Measurements from ENCODE around the gene PXN.

PXN gene

DNA sequence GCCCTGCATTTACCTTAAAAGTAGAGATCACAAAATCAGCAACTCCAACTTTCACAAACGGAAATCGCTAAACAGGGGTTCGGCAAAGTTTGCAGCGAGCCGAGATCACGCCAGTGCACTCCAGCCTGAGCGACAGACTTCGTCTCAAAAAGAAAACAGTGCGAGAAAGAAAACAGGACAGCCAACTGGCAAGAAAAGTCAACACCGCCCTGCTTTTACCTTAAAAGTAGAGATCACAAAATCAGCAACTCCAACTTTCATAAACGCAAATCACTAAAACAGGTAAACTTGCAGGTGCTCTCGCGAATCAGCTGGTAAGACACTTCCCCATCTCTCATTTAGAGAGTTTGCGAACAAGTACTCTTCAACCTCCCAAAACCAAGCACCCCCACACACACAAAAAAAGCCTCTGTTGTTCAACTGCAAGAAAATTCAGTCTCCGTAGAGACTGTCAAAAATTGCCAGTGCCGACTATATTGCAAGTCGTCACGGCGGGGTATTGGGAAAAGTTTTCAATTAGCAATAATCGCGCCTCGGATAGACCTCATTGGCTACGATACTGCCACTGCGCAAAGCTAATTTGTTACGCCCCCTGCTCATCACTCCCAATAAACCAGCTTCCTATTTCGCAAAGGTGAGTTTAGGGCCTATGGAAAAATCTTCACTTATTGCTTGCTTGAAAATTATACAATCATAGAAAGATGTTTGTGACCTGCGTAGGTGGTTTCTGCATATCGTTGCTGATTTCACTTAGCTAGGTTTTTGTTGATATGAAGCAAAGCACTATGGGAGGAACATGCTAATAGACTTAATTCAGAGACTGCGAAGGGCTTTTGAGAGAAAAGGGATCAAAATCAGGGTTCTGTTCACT is 27.4 kb upstream of the PXN start, which contains the start of gene RNU4-1 (continued):
- TF ChIP-seq, protein P1, sequence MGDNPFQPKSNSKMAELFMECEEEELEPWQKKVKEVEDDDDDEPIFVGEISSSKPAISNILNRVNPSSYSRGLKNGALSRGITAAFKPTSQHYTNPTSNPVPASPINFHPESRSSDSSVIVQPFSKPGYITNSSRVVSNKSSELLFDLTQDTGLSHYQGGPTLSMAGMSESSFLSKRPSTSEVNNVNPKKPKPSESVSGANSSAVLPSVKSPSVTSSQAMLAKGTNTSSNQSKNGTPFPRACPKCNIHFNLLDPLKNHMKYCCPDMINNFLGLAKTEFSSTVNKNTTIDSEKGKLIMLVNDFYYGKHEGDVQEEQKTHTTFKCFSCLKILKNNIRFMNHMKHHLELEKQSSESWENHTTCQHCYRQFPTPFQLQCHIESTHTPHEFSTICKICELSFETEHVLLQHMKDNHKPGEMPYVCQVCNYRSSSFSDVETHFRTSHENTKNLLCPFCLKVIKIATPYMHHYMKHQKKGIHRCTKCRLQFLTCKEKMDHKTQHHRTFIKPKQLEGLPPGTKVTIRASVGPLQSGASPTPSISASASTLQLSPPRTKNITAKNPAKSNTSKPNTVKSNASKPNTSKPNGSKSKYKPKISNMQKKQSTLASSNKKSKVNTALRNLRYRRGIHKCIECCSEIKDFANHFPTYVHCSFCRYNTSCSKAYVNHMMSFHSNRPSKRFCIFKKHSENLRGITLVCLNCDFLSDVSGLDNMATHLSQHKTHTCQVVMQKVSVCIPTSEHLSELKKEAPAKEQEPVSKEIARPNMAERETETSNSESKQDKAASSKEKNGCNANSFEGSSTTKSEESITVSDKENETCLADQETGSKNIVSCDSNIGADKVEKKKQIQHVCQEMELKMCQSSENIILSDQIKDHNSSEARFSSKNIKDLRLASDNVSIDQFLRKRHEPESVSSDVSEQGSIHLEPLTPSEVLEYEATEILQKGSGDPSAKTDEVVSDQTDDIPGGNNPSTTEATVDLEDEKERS (tag by site-specific recombination; IDR thresholded peaks at IDR 0.05) = no peak
- TF ChIP-seq ZNF501 (tag by site-specific recombination; IDR thresholded peaks at IDR 0.05) = no peak; the same call in 1 of the 2 replicates
- TF ChIP-seq ZNF777 (tag by site-specific recombination; IDR thresholded peaks at IDR 0.05; ENCODE audit: borderline replicate concordance) = no peak
- no peak for TF ChIP-seq ZNF214 (tag by site-specific recombination; IDR thresholded peaks at IDR 0.05; ENCODE audit: borderline replicate concordance)
- no peak for TF ChIP-seq ZNF132 (tag by site-specific recombination; IDR thresholded peaks at IDR 0.05; ENCODE audit: borderline replicate concordance)
- no peak for TF ChIP-seq ZNF248 (tag by site-specific recombination; IDR thresholded peaks at IDR 0.05)
- no peak for TF ChIP-seq GLIS1 (tag by site-specific recombination; IDR thresholded peaks at IDR 0.05)
- TF ChIP-seq, protein P2, sequence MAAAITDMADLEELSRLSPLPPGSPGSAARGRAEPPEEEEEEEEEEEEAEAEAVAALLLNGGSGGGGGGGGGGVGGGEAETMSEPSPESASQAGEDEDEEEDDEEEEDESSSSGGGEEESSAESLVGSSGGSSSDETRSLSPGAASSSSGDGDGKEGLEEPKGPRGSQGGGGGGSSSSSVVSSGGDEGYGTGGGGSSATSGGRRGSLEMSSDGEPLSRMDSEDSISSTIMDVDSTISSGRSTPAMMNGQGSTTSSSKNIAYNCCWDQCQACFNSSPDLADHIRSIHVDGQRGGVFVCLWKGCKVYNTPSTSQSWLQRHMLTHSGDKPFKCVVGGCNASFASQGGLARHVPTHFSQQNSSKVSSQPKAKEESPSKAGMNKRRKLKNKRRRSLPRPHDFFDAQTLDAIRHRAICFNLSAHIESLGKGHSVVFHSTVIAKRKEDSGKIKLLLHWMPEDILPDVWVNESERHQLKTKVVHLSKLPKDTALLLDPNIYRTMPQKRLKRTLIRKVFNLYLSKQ (tag by site-specific recombination; IDR thresholded peaks at IDR 0.05; ENCODE audit: borderline replicate concordance) = no peak
- TF ChIP-seq ZSCAN30 (tag by site-specific recombination; IDR thresholded peaks at IDR 0.05) = peak; percentile 58; the same call in 1 of the 2 replicates
- TF ChIP-seq ZNF707 (tag by site-specific recombination; IDR thresholded peaks at IDR 0.05) = no peak
- TF ChIP-seq ZNF473 (tag by site-specific recombination; IDR thresholded peaks at IDR 0.05) = no peak
- TF ChIP-seq ZNF830 (tag by site-specific recombination; IDR thresholded peaks at IDR 0.05; ENCODE audit: low read depth) = no peak
- no peak for TF ChIP-seq MEIS1 (CRISPR knock-in tag; IDR thresholded peaks at IDR 0.05; ENCODE audit: borderline replicate concordance)
- TF ChIP-seq, protein P3, sequence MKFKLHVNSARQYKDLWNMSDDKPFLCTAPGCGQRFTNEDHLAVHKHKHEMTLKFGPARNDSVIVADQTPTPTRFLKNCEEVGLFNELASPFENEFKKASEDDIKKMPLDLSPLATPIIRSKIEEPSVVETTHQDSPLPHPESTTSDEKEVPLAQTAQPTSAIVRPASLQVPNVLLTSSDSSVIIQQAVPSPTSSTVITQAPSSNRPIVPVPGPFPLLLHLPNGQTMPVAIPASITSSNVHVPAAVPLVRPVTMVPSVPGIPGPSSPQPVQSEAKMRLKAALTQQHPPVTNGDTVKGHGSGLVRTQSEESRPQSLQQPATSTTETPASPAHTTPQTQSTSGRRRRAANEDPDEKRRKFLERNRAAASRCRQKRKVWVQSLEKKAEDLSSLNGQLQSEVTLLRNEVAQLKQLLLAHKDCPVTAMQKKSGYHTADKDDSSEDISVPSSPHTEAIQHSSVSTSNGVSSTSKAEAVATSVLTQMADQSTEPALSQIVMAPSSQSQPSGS (tag by site-specific recombination; IDR thresholded peaks at IDR 0.05; ENCODE audit: low read depth) = peak; percentile 29; the same call in 1 of the 2 replicates
- TF ChIP-seq ZFP3 (tag by site-specific recombination; IDR thresholded peaks at IDR 0.05; ENCODE audit: low read depth) = no peak
- no peak for TF ChIP-seq GFI1B (tag by site-specific recombination; IDR thresholded peaks at IDR 0.05)
- no peak for TF ChIP-seq ZNF571 (tag by site-specific recombination; IDR thresholded peaks at IDR 0.05)
- TF ChIP-seq, protein P4, sequence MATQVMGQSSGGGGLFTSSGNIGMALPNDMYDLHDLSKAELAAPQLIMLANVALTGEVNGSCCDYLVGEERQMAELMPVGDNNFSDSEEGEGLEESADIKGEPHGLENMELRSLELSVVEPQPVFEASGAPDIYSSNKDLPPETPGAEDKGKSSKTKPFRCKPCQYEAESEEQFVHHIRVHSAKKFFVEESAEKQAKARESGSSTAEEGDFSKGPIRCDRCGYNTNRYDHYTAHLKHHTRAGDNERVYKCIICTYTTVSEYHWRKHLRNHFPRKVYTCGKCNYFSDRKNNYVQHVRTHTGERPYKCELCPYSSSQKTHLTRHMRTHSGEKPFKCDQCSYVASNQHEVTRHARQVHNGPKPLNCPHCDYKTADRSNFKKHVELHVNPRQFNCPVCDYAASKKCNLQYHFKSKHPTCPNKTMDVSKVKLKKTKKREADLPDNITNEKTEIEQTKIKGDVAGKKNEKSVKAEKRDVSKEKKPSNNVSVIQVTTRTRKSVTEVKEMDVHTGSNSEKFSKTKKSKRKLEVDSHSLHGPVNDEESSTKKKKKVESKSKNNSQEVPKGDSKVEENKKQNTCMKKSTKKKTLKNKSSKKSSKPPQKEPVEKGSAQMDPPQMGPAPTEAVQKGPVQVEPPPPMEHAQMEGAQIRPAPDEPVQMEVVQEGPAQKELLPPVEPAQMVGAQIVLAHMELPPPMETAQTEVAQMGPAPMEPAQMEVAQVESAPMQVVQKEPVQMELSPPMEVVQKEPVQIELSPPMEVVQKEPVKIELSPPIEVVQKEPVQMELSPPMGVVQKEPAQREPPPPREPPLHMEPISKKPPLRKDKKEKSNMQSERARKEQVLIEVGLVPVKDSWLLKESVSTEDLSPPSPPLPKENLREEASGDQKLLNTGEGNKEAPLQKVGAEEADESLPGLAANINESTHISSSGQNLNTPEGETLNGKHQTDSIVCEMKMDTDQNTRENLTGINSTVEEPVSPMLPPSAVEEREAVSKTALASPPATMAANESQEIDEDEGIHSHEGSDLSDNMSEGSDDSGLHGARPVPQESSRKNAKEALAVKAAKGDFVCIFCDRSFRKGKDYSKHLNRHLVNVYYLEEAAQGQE (tag by site-specific recombination; IDR thresholded peaks at IDR 0.05) = peak; percentile 10; the same call in 1 of the 2 replicates
- TF ChIP-seq ZNF514 (tag by site-specific recombination; IDR thresholded peaks at IDR 0.05) = no peak
- peak; percentile 75 for TF ChIP-seq ZNF629 (tag by site-specific recombination; IDR thresholded peaks at IDR 0.05)
- TF ChIP-seq HOXA7 (CRISPR knock-in tag; IDR thresholded peaks at IDR 0.05; ENCODE audit: borderline replicate concordance) = no peak
- peak; percentile 80; the same call in 1 of the 2 replicates for TF ChIP-seq ZNF394 (tag by site-specific recombination; IDR thresholded peaks at IDR 0.05; ENCODE audit: borderline replicate concordance)
- TF ChIP-seq, protein P5, sequence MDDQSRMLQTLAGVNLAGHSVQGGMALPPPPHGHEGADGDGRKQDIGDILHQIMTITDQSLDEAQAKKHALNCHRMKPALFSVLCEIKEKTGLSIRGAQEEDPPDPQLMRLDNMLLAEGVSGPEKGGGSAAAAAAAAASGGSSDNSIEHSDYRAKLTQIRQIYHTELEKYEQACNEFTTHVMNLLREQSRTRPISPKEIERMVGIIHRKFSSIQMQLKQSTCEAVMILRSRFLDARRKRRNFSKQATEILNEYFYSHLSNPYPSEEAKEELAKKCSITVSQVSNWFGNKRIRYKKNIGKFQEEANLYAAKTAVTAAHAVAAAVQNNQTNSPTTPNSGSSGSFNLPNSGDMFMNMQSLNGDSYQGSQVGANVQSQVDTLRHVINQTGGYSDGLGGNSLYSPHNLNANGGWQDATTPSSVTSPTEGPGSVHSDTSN (CRISPR knock-in tag; IDR thresholded peaks at IDR 0.05) = no peak
- TF ChIP-seq ZNF626 (tag by site-specific recombination; IDR thresholded peaks at IDR 0.05) = no peak
- TF ChIP-seq, protein P6, sequence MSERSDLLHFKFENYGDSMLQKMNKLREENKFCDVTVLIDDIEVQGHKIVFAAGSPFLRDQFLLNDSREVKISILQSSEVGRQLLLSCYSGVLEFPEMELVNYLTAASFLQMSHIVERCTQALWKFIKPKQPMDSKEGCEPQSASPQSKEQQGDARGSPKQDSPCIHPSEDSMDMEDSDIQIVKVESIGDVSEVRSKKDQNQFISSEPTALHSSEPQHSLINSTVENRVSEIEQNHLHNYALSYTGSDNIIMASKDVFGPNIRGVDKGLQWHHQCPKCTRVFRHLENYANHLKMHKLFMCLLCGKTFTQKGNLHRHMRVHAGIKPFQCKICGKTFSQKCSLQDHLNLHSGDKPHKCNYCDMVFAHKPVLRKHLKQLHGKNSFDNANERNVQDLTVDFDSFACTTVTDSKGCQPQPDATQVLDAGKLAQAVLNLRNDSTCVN (tag by site-specific recombination; optimal IDR thresholded peaks at IDR 0.05) = no peak
- TF ChIP-seq ZNF548 (tag by site-specific recombination; IDR thresholded peaks at IDR 0.05) = no peak

All from HEK293 (cell line).